ENCODE measurements around the gene AEBP1. TPM values are rescaled to one million over a fixed set of nuclear protein-coding genes. Genes with fewer than 3 reads are reported as not detected.

The AEBP1 gene
- total RNA-seq, 1 donor from 2014 or later: 35.4 TPM

DNA sequence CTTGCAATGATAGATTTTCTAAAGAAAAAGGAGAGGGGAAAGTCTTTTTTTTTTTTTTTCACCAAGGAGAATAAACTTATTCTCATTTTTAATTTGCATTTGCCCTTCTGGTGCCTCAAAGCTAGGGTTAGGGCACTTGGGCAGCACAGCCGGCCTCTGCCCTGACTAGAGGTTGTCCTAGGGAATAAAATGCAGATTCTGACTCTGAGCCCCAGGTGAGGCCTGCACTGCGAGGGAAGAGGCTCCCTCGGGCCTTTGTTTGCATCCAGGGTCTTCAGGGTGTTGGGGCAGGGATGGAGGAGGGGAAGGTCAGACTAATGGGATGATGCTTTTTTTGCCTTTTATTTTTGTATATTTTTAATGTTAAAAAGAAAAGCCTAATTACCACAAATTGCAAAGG lies 29.1 kb downstream of the AEBP1 start:
- Mint-ChIP-seq H3K4me3 (ENCODE audit: unreplicated experiment) (no peak overlapping the region), H3K27ac (ENCODE audit: unreplicated experiment) (no peak overlapping the region), H3K9me3 (ENCODE audit: unreplicated experiment) (peaks cover 5% of the 10 kb centered on the region), H3K4me1 (ENCODE audit: low read depth, unreplicated experiment) (peaks cover 26% of the 10 kb centered on the region), H3K36me3 (ENCODE audit: unreplicated experiment) (peaks cover 5% of the 10 kb centered on the region), H3K27me3 (ENCODE audit: unreplicated experiment) (peaks cover 3% of the 10 kb centered on the region)
- TF ChIP-seq, protein P1, sequence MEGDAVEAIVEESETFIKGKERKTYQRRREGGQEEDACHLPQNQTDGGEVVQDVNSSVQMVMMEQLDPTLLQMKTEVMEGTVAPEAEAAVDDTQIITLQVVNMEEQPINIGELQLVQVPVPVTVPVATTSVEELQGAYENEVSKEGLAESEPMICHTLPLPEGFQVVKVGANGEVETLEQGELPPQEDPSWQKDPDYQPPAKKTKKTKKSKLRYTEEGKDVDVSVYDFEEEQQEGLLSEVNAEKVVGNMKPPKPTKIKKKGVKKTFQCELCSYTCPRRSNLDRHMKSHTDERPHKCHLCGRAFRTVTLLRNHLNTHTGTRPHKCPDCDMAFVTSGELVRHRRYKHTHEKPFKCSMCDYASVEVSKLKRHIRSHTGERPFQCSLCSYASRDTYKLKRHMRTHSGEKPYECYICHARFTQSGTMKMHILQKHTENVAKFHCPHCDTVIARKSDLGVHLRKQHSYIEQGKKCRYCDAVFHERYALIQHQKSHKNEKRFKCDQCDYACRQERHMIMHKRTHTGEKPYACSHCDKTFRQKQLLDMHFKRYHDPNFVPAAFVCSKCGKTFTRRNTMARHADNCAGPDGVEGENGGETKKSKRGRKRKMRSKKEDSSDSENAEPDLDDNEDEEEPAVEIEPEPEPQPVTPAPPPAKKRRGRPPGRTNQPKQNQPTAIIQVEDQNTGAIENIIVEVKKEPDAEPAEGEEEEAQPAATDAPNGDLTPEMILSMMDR (IDR thresholded peaks at IDR 0.05; ENCODE audit: partially characterized antibody, unreplicated experiment): no peak
- DNase-seq: no peak

DNA sequence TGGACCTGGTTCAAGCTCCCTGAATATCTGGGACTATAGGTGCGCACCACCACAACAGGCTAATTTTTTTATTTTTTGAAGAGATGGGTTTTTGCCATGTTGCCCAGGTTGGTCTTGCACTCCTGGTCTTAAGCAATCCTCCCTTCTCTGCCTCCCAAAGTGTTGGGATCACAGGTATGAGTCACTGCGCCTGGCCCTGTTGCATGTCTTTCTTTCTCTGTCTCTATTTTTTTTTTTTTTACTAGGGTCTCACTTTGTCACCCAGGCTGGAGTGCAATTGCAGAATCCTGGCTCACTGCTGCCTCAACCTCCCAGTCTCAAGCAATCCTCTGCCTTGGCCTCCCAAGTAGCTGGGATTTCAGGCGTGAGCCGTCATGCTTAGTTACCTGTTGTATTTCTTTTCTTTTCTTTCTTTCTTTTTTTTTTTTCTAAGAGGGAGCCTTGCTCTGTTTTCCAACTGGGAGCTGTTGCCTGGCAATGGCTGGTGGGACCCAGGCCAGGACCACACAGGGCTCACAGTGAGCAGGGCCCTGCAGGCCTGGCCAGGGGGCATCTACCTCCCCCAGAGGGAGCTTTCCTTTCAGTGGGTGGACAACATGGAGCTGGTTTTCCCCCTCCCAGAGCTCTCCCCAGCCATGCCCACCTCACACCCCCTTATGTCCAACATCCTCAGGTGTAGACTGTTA lies 30.9 kb downstream of the AEBP1 start:
- no peak for DNase-seq
- Mint-ChIP-seq H3K4me1 (ENCODE audit: low read depth, unreplicated experiment) (peaks cover 26% of the 10 kb centered on the region), H3K27ac (ENCODE audit: unreplicated experiment) (no peak overlapping the region), H3K27me3 (ENCODE audit: unreplicated experiment) (peaks cover 5% of the 10 kb centered on the region), H3K9me3 (ENCODE audit: unreplicated experiment) (peaks cover 5% of the 10 kb centered on the region), H3K36me3 (ENCODE audit: unreplicated experiment) (peaks cover 5% of the 10 kb centered on the region), H3K4me3 (ENCODE audit: unreplicated experiment) (no peak overlapping the region)
- TF ChIP-seq, protein P1 (IDR thresholded peaks at IDR 0.05; ENCODE audit: partially characterized antibody, unreplicated experiment): no peak

- TF ChIP-seq, protein P1 (IDR thresholded peaks at IDR 0.05; ENCODE audit: partially characterized antibody, unreplicated experiment): no peak
- Mint-ChIP-seq H3K27me3 (ENCODE audit: unreplicated experiment) (peaks cover 5% of the 10 kb centered on the region), H3K27ac (ENCODE audit: unreplicated experiment) (peak overlapping the region; percentile 96), H3K9me3 (ENCODE audit: unreplicated experiment) (peaks cover 5% of the 10 kb centered on the region), H3K4me3 (ENCODE audit: unreplicated experiment) (peak overlapping the region; percentile 67), H3K4me1 (ENCODE audit: low read depth, unreplicated experiment) (peaks cover 22% of the 10 kb centered on the region), H3K36me3 (ENCODE audit: unreplicated experiment) (peaks cover 5% of the 10 kb centered on the region)
- no peak for DNase-seq
Measured at GRCh38 chr7:44136731-44137130, 32.6 kb downstream of the AEBP1 start.

- TF ChIP-seq, protein P1 (IDR thresholded peaks at IDR 0.05; ENCODE audit: partially characterized antibody, unreplicated experiment): no peak
- Mint-ChIP-seq H3K27ac (ENCODE audit: unreplicated experiment) (no peak overlapping the region), H3K4me1 (ENCODE audit: low read depth, unreplicated experiment) (peaks cover 20% of the 10 kb centered on the region), H3K27me3 (ENCODE audit: unreplicated experiment) (peaks cover 5% of the 10 kb centered on the region), H3K9me3 (ENCODE audit: unreplicated experiment) (peaks cover 9% of the 10 kb centered on the region), H3K36me3 (ENCODE audit: unreplicated experiment) (peaks cover 5% of the 10 kb centered on the region), H3K4me3 (ENCODE audit: unreplicated experiment) (no peak overlapping the region)
- no peak for DNase-seq
Measured at GRCh38 chr7:44138698-44139097, 34.6 kb downstream of the AEBP1 start.

GRCh38 chr7:44139311-44140010 lies 35.3 kb downstream of the AEBP1 start:
- Mint-ChIP-seq H3K27ac (ENCODE audit: unreplicated experiment) (peak overlapping the region; percentile 18), H3K27me3 (ENCODE audit: unreplicated experiment) (peaks cover 5% of the 10 kb centered on the region), H3K4me3 (ENCODE audit: unreplicated experiment) (no peak overlapping the region), H3K9me3 (ENCODE audit: unreplicated experiment) (peaks cover 11% of the 10 kb centered on the region), H3K4me1 (ENCODE audit: low read depth, unreplicated experiment) (peaks cover 22% of the 10 kb centered on the region), H3K36me3 (ENCODE audit: unreplicated experiment) (peaks cover 5% of the 10 kb centered on the region)
- TF ChIP-seq, protein P1 (IDR thresholded peaks at IDR 0.05; ENCODE audit: partially characterized antibody, unreplicated experiment): no peak
- no peak for DNase-seq

Measured in glutamatergic neuron (in vitro differentiated cells).